ENCODE measurements around the gene MYH1. TPM values are rescaled to one million over a fixed set of nuclear protein-coding genes. Genes with fewer than 3 reads are reported as not detected.

Gene MYH1
- total RNA-seq, 6 experiments from 2014 or later, result 0.23 to 2.3 (median 0.31) TPM; not detected in 3

- Histone ChIP-seq H3K27me3 (no peaks in the 10 kb centered on the region), H3K9me3 (no peaks in the 10 kb centered on the region), H3K4me3 (no peak overlapping the region), H3K36me3 (no peaks in the 10 kb centered on the region), H3K27ac (no peak overlapping the region), H3K4me1 (no peaks in the 10 kb centered on the region)
- ATAC-seq (no peak), DNase-seq (no peak)
- intact Hi-C loops (cut with DNase I), result no loop called here
- TF ChIP-seq POLR2A (IDR thresholded peaks at IDR 0.05) (no peak), CTCF (IDR thresholded peaks at IDR 0.05) (no peak)
Observed at GRCh38 chr17:10516638-10517037, 1.7 kb downstream of the MYH1 start.

- no peak overlapping the region for H3K4me3 ChIP-seq
- no peak for TF ChIP-seq CTCF (IDR thresholded peaks at IDR 0.05)
- TF ChIP-seq POLR2A (IDR thresholded peaks at IDR 0.05), result no peak
- H3K27ac ChIP-seq, result no peak overlapping the region
- H3K9me3 ChIP-seq, result no peaks in the 10 kb centered on the region
- 55% methylated on average over 7 of the region's 7 CpGs for WGBS (ENCODE audit: insufficient coverage, low coverage, low lambda C conversion rate, missing lambda C conversion rate)
- H3K36me3 ChIP-seq, result no peaks in the 10 kb centered on the region
- H3K4me1 ChIP-seq, result no peaks in the 10 kb centered on the region
- intact Hi-C loops (cut with DNase I), result no loop called here
- DNase-seq (no peak), ATAC-seq (no peak)
- H3K27me3 ChIP-seq, result no peaks in the 10 kb centered on the region
Observed at GRCh38 chr17:10516065-10516464, 2.3 kb downstream of the MYH1 start.

GRCh38 chr17:10513299-10514067, 4.9 kb downstream of the MYH1 start:
- H3K36me3 ChIP-seq, result no peaks in the 10 kb centered on the region
- DNase-seq (no peak), ATAC-seq (no peak)
- H3K9me3 ChIP-seq, result no peaks in the 10 kb centered on the region
- 39% methylated on average over 5 of the region's 6 CpGs for WGBS (ENCODE audit: insufficient coverage, low coverage, low lambda C conversion rate, missing lambda C conversion rate)
- no peak for TF ChIP-seq POLR2A (IDR thresholded peaks at IDR 0.05)
- no peak for TF ChIP-seq CTCF (IDR thresholded peaks at IDR 0.05)
- no peaks in the 10 kb centered on the region for H3K27me3 ChIP-seq
- H3K4me3 ChIP-seq, result no peak overlapping the region
- H3K4me1 ChIP-seq, result no peaks in the 10 kb centered on the region
- no peak overlapping the region for H3K27ac ChIP-seq
- intact Hi-C loops (cut with DNase I), result no loop called here

- Histone ChIP-seq H3K9me3 (no peaks in the 10 kb centered on the region), H3K27me3 (no peaks in the 10 kb centered on the region), H3K4me1 (no peaks in the 10 kb centered on the region), H3K36me3 (no peaks in the 10 kb centered on the region), H3K4me3 (no peak overlapping the region), H3K27ac (no peak overlapping the region)
- TF ChIP-seq CTCF (IDR thresholded peaks at IDR 0.05) (no peak), POLR2A (IDR thresholded peaks at IDR 0.05) (no peak)
- 36% methylated on average over 2 of the region's 2 CpGs for WGBS (ENCODE audit: insufficient coverage, low coverage, low lambda C conversion rate, missing lambda C conversion rate)
- intact Hi-C loops (cut with DNase I), result no loop called here
- ATAC-seq (no peak), DNase-seq (no peak)
Observed at GRCh38 chr17:10512856-10513255, 5.5 kb downstream of the MYH1 start.

Measured in right lobe of liver (tissue), 6 donors.